ENCODE measurements around the gene IGF2BP3.

- TF ChIP-seq ZNF274 (IDR thresholded peaks at IDR 0.05; ENCODE audit: low read depth, low read length) = no peak
- no peak for TF ChIP-seq SUZ12 (IDR thresholded peaks at IDR 0.05; ENCODE audit: extremely low read depth, insufficient read depth, insufficient read length)
Measured at GRCh38 chr7:23410446-23411183, 59.7 kb downstream of the IGF2BP3 start.

Measured in NT2/D1 (cell line).